Measurements from ENCODE around the gene CDC42SE2.
"Not testable (repeated sequence)": the region's sequence is repeated elsewhere in the genome, so short reads cannot be mapped to it uniquely, and the experiment has no call there.

Gene CDC42SE2

GRCh38 chr5:131262953-131263541 lies 806 bp upstream of the CDC42SE2 start:
- peak overlapping the region; percentile 94 for H3K4me3 ChIP-seq (ENCODE audit: low read length)
- TF ChIP-seq ZNF274 (IDR thresholded peaks at IDR 0.05; ENCODE audit: low read depth, low read length) = no peak

- no peak for TF ChIP-seq ZNF274 (IDR thresholded peaks at IDR 0.05; ENCODE audit: low read depth, low read length)
- H3K4me3 ChIP-seq (ENCODE audit: low read length) = peak overlapping the region; percentile 100
These were observed 722 bp downstream of the CDC42SE2 start for GRCh38 chr5:131264451-131265099.

GRCh38 chr5:131265311-131265803 lies 1.5 kb downstream of the CDC42SE2 start:
- no peak for TF ChIP-seq ZNF274 (IDR thresholded peaks at IDR 0.05; ENCODE audit: low read depth, low read length)
- H3K4me3 ChIP-seq (ENCODE audit: low read length) = peak overlapping the region; percentile 100; the same call in 1 of the 2 replicates

- peak overlapping the region; percentile 100 for H3K4me3 ChIP-seq (ENCODE audit: low read length)
- no peak for TF ChIP-seq ZNF274 (IDR thresholded peaks at IDR 0.05; ENCODE audit: low read depth, low read length)
These were observed 2.7 kb downstream of the CDC42SE2 start for GRCh38 chr5:131266370-131267060.

- no peak overlapping the region for H3K4me3 ChIP-seq (ENCODE audit: low read length)
- TF ChIP-seq ZNF274 (IDR thresholded peaks at IDR 0.05; ENCODE audit: low read depth, low read length) = no peak
These were observed 5.0 kb downstream of the CDC42SE2 start for GRCh38 chr5:131268758-131269370.

GRCh38 chr5:131270809-131271208 lies 7.0 kb downstream of the CDC42SE2 start:
- peak overlapping the region; percentile 47; the same call in 1 of the 2 replicates for H3K4me3 ChIP-seq (ENCODE audit: low read length)
- no peak for TF ChIP-seq ZNF274 (IDR thresholded peaks at IDR 0.05; ENCODE audit: low read depth, low read length)

- H3K4me3 ChIP-seq (ENCODE audit: low read length) = peak overlapping the region; percentile 63
These were observed 8.0 kb downstream of the CDC42SE2 start for GRCh38 chr5:131271888-131272287.

GRCh38 chr5:131272307-131272706 lies 8.5 kb downstream of the CDC42SE2 start:
- H3K4me3 ChIP-seq (ENCODE audit: low read length) = peak overlapping the region; percentile 63; the same call in 1 of the 2 replicates
- no peak for TF ChIP-seq ZNF274 (IDR thresholded peaks at IDR 0.05; ENCODE audit: low read depth, low read length)

- TF ChIP-seq ZNF274 (IDR thresholded peaks at IDR 0.05; ENCODE audit: low read depth, low read length) = no peak
- no peak overlapping the region for H3K4me3 ChIP-seq (ENCODE audit: low read length)
These were observed 8.9 kb downstream of the CDC42SE2 start for GRCh38 chr5:131272724-131273123.

GRCh38 chr5:131274326-131275063 lies 10.6 kb downstream of the CDC42SE2 start:
- TF ChIP-seq ZNF274 (IDR thresholded peaks at IDR 0.05; ENCODE audit: low read depth, low read length) = no peak
- H3K4me3 ChIP-seq (ENCODE audit: low read length) = peak overlapping the region; percentile 40; the same call in 1 of the 2 replicates

- no peak for TF ChIP-seq ZNF274 (IDR thresholded peaks at IDR 0.05; ENCODE audit: low read depth, low read length)
- H3K4me3 ChIP-seq (ENCODE audit: low read length) = no peak overlapping the region; the same call in 1 of the 2 replicates
These were observed 12.2 kb downstream of the CDC42SE2 start for GRCh38 chr5:131276072-131276471.

GRCh38 chr5:131277447-131277846 lies 13.6 kb downstream of the CDC42SE2 start:
- no peak overlapping the region for H3K4me3 ChIP-seq (ENCODE audit: low read length)
- no peak for TF ChIP-seq ZNF274 (IDR thresholded peaks at IDR 0.05; ENCODE audit: low read depth, low read length)

- H3K4me3 ChIP-seq (ENCODE audit: low read length) = no peak overlapping the region
- no peak for TF ChIP-seq ZNF274 (IDR thresholded peaks at IDR 0.05; ENCODE audit: low read depth, low read length)
These were observed 14.3 kb downstream of the CDC42SE2 start for GRCh38 chr5:131277875-131278740.

- H3K4me3 ChIP-seq (ENCODE audit: low read length) = not testable (repeated sequence)
These were observed 14.9 kb downstream of the CDC42SE2 start for GRCh38 chr5:131278741-131279124.

All from GM08714 (cell line).